ENCODE data around the gene CHRNB1. TPM values are rescaled to one million over a fixed set of nuclear protein-coding genes. Genes with fewer than 3 reads are reported as not detected.
"Not testable (repeated sequence)": the region's sequence is repeated elsewhere in the genome, so short reads cannot be mapped to it uniquely, and the experiment has no call there.

Gene CHRNB1
- polyA plus RNA-seq, 1 donor (not counting 4 experiments of a cell fraction or from before 2014, with no cell fraction given): 22.0 TPM

DNA sequence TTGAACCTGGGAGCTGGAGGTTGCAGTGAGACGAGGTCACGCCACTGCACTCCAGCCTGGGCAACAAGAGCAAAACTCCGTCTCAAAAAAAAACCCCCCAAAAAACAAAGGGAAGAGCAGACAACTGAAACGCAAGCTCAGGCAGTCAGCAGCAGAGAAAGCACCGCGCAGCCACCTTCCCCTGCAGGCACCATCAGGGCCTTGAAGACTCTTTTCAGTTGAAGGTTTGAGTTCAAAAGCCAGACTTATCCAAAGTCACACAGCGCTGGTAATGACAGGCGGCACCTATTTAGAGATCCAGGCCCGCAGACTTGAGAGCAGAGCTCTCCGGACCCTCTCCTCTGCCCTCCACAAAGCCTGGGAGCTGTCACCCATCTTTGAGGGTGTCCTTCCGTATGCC lies 23.4 kb downstream of the CHRNB1 start:
- H3K79me2 ChIP-seq (ENCODE audit: control insufficient read depth, insufficient read depth, low read length): peaks cover 62% of the 10 kb centered on the region
- H3K9ac ChIP-seq (ENCODE audit: control insufficient read depth, extremely low read depth, insufficient read depth, low read length): no peak overlapping the region
- dilution Hi-C loops (cut with MboI; ENCODE audit: extremely low pct_ligation_motif_present, low sequenced_read_pairs): no loop called here
- no peaks in the 10 kb centered on the region for H3K27me3 ChIP-seq (ENCODE audit: control insufficient read depth, extremely low read depth, insufficient read depth, low read length)
- no peak for TF ChIP-seq EZH2 (IDR thresholded peaks at IDR 0.05; ENCODE audit: low read length)
- TF ChIP-seq, protein P1, sequence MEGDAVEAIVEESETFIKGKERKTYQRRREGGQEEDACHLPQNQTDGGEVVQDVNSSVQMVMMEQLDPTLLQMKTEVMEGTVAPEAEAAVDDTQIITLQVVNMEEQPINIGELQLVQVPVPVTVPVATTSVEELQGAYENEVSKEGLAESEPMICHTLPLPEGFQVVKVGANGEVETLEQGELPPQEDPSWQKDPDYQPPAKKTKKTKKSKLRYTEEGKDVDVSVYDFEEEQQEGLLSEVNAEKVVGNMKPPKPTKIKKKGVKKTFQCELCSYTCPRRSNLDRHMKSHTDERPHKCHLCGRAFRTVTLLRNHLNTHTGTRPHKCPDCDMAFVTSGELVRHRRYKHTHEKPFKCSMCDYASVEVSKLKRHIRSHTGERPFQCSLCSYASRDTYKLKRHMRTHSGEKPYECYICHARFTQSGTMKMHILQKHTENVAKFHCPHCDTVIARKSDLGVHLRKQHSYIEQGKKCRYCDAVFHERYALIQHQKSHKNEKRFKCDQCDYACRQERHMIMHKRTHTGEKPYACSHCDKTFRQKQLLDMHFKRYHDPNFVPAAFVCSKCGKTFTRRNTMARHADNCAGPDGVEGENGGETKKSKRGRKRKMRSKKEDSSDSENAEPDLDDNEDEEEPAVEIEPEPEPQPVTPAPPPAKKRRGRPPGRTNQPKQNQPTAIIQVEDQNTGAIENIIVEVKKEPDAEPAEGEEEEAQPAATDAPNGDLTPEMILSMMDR (optimal IDR thresholded peaks at IDR 0.05 in 1 of 3, IDR thresholded peaks at IDR 0.05 in 1 of 3, conservative IDR thresholded peaks at IDR 0.05 in 1 of 3; ENCODE audit: extremely low read depth in 1 of 3, insufficient read depth in 2 of 3, low read length in 3 of 3): no peak
- DNase-seq (ENCODE audit: low read depth, low spot score) (no peak), FAIRE-seq (no peak)
- no peak overlapping the region for H3K4me3 ChIP-seq (ENCODE audit: control insufficient read depth in 2 of 3, extremely low read depth in 1 of 3, insufficient read depth in 2 of 3, low read depth in 1 of 3, low read length in 3 of 3)
- H3K9me3 ChIP-seq (ENCODE audit: control insufficient read depth, low read depth, low read length): no peaks in the 10 kb centered on the region
- peaks cover 3% of the 10 kb centered on the region for H3K9me1 ChIP-seq (ENCODE audit: control insufficient read depth, extremely low read depth, insufficient read depth, low read length)
- H3K36me3 ChIP-seq (ENCODE audit: control insufficient read depth in 2 of 2, extremely low read depth in 1 of 2, insufficient read depth in 2 of 2, low read length in 2 of 2): peaks cover 14 to 21% of the 10 kb centered on the region in 2 experiments
- H4K20me1 ChIP-seq (ENCODE audit: control insufficient read depth, extremely low read depth, insufficient read depth, low read length): no peaks in the 10 kb centered on the region
- H2AFZ ChIP-seq (ENCODE audit: control insufficient read depth, low read length): no peak overlapping the region
- H3K27ac ChIP-seq (ENCODE audit: control insufficient read depth, insufficient read depth, low read length): no peak overlapping the region
- peaks cover 12% of the 10 kb centered on the region for H3K4me1 ChIP-seq (ENCODE audit: control insufficient read depth, extremely low read depth, insufficient read depth, low read length)
- H3K4me2 ChIP-seq (ENCODE audit: control insufficient read depth, extremely low read depth, insufficient read depth, low read depth, low read length): no peak overlapping the region

DNA sequence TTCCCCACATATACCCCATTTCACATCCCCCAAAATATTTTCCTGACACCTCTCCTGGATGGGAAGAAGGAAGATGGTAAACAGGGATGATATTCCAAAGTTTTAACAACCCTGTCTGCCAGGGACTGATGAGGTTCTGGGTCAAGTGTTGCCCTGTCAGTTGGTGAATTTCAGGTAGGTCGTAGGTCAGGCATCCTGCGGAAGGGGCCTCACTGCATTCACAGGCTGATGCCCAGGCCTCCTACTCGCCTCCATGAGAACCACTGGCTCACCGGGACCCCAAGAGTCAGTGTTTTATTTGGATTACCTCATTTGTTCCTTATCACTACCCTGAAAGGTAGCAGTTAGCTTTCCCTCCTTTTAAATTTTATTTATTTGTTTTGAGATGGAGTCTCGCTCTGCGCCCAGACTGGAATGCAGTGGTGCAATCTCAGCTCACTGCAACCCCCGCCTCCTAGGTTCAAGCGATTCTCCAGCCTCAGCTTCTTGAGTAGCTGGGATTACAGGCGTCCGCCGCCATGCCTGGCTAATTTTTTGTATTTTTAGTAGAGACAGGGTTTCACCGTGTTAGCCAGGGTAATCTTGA lies 24.0 kb downstream of the CHRNB1 start:
- no peaks in the 10 kb centered on the region for H4K20me1 ChIP-seq (ENCODE audit: control insufficient read depth, extremely low read depth, insufficient read depth, low read length)
- H3K27me3 ChIP-seq (ENCODE audit: control insufficient read depth, extremely low read depth, insufficient read depth, low read length): no peaks in the 10 kb centered on the region
- FAIRE-seq: no peak
- peaks cover 3% of the 10 kb centered on the region for H3K9me1 ChIP-seq (ENCODE audit: control insufficient read depth, extremely low read depth, insufficient read depth, low read length)
- H3K4me1 ChIP-seq (ENCODE audit: control insufficient read depth, extremely low read depth, insufficient read depth, low read length): peaks cover 7% of the 10 kb centered on the region
- H3K79me2 ChIP-seq (ENCODE audit: control insufficient read depth, insufficient read depth, low read length): peaks cover 68% of the 10 kb centered on the region
- peaks cover 14 to 16% of the 10 kb centered on the region in 2 experiments for H3K36me3 ChIP-seq (ENCODE audit: control insufficient read depth in 2 of 2, extremely low read depth in 1 of 2, insufficient read depth in 2 of 2, low read length in 2 of 2)
- no peak overlapping the region for H3K27ac ChIP-seq (ENCODE audit: control insufficient read depth, insufficient read depth, low read length)
- no peak for DNase-seq (ENCODE audit: low read depth, low spot score)
- no peak overlapping the region for H3K4me3 ChIP-seq (ENCODE audit: control insufficient read depth in 2 of 3, extremely low read depth in 1 of 3, insufficient read depth in 2 of 3, low read depth in 1 of 3, low read length in 3 of 3)
- H3K4me2 ChIP-seq (ENCODE audit: control insufficient read depth, extremely low read depth, insufficient read depth, low read depth, low read length): no peak overlapping the region
- no peak for TF ChIP-seq EZH2 (IDR thresholded peaks at IDR 0.05; ENCODE audit: low read length)
- TF ChIP-seq, protein P1 (optimal IDR thresholded peaks at IDR 0.05 in 1 of 3, IDR thresholded peaks at IDR 0.05 in 1 of 3, conservative IDR thresholded peaks at IDR 0.05 in 1 of 3; ENCODE audit: extremely low read depth in 1 of 3, insufficient read depth in 2 of 3, low read length in 3 of 3): no peak
- no peak overlapping the region for H2AFZ ChIP-seq (ENCODE audit: control insufficient read depth, low read length)
- H3K9ac ChIP-seq (ENCODE audit: control insufficient read depth, extremely low read depth, insufficient read depth, low read length): no peak overlapping the region
- dilution Hi-C loops (cut with MboI; ENCODE audit: extremely low pct_ligation_motif_present, low sequenced_read_pairs): no loop called here
- H3K9me3 ChIP-seq (ENCODE audit: control insufficient read depth, low read depth, low read length): no peaks in the 10 kb centered on the region

DNA sequence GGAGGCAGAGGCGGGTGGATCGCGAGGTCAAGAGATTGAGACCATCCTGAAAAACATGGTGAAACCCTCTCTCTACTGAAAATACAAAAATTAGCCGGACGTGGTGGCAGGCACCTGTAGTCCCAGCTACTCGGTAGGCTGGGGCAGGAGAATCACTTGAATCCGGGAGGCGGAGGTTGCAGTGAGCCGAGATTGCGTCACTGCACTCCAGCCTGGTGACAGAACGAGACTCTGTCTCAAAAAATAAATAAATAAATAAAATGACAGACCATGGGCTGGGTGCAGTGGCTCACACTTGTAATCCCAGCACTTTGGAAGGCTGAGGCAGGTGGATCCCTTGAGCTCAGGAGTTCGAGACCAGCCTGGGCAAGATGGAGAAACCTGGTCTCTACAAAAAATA lies 25.0 kb downstream of the CHRNB1 start:
- H3K27ac ChIP-seq (ENCODE audit: control insufficient read depth, insufficient read depth, low read length); dilution Hi-C loops (cut with MboI; ENCODE audit: extremely low pct_ligation_motif_present, low sequenced_read_pairs); H3K9me3 ChIP-seq (ENCODE audit: control insufficient read depth, low read depth, low read length); H3K4me1 ChIP-seq (ENCODE audit: control insufficient read depth, extremely low read depth, insufficient read depth, low read length); H2AFZ ChIP-seq (ENCODE audit: control insufficient read depth, low read length); DNase-seq (ENCODE audit: low read depth, low spot score); H4K20me1 ChIP-seq (ENCODE audit: control insufficient read depth, extremely low read depth, insufficient read depth, low read length); FAIRE-seq; H3K9ac ChIP-seq (ENCODE audit: control insufficient read depth, extremely low read depth, insufficient read depth, low read length); H3K9me1 ChIP-seq (ENCODE audit: control insufficient read depth, extremely low read depth, insufficient read depth, low read length); H3K4me3 ChIP-seq (ENCODE audit: control insufficient read depth in 2 of 3, extremely low read depth in 1 of 3, insufficient read depth in 2 of 3, low read depth in 1 of 3, low read length in 3 of 3); H3K27me3 ChIP-seq (ENCODE audit: control insufficient read depth, extremely low read depth, insufficient read depth, low read length); H3K4me2 ChIP-seq (ENCODE audit: control insufficient read depth, extremely low read depth, insufficient read depth, low read depth, low read length): not testable (repeated sequence)
- peaks cover 78% of the 10 kb centered on the region for H3K79me2 ChIP-seq (ENCODE audit: control insufficient read depth, insufficient read depth, low read length)
- H3K36me3 ChIP-seq (ENCODE audit: control insufficient read depth in 2 of 2, extremely low read depth in 1 of 2, insufficient read depth in 2 of 2, low read length in 2 of 2): peaks cover 14 to 16% of the 10 kb centered on the region in 2 experiments

DNA sequence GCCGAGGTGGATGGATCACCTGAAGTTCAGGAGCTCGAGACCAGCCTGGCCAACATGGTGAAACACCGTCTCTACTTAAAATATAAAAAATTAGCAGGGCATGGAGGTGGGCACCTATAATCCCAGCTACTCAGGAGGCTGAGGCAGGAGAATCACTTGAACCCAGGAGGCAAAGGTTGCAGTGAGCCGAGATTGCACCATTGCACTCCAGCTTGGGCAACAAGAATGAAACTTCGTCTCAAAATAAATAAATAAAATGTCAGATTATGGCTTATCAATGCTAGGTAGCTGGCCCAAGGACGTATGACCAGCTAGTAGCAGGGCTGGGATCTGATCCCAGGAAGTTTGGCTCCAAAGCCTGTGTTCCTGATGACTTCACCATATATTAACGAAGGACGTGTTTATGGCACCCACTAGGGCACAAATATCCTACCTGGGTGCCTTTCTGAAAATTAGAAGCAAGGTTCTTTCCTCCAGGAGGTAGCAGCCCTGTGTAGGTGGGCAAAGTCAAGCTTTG lies 25.7 kb downstream of the CHRNB1 start:
- DNase-seq (ENCODE audit: low read depth, low spot score); H3K4me1 ChIP-seq (ENCODE audit: control insufficient read depth, extremely low read depth, insufficient read depth, low read length); H3K9me3 ChIP-seq (ENCODE audit: control insufficient read depth, low read depth, low read length); H2AFZ ChIP-seq (ENCODE audit: control insufficient read depth, low read length); H3K4me2 ChIP-seq (ENCODE audit: control insufficient read depth, extremely low read depth, insufficient read depth, low read depth, low read length); H3K27ac ChIP-seq (ENCODE audit: control insufficient read depth, insufficient read depth, low read length); H3K27me3 ChIP-seq (ENCODE audit: control insufficient read depth, extremely low read depth, insufficient read depth, low read length); H3K4me3 ChIP-seq (ENCODE audit: control insufficient read depth in 2 of 3, extremely low read depth in 1 of 3, insufficient read depth in 2 of 3, low read depth in 1 of 3, low read length in 3 of 3); H3K9ac ChIP-seq (ENCODE audit: control insufficient read depth, extremely low read depth, insufficient read depth, low read length); FAIRE-seq; H3K9me1 ChIP-seq (ENCODE audit: control insufficient read depth, extremely low read depth, insufficient read depth, low read length); dilution Hi-C loops (cut with MboI; ENCODE audit: extremely low pct_ligation_motif_present, low sequenced_read_pairs); H4K20me1 ChIP-seq (ENCODE audit: control insufficient read depth, extremely low read depth, insufficient read depth, low read length): not testable (repeated sequence)
- H3K36me3 ChIP-seq (ENCODE audit: control insufficient read depth in 2 of 2, extremely low read depth in 1 of 2, insufficient read depth in 2 of 2, low read length in 2 of 2): peaks cover 14 to 16% of the 10 kb centered on the region in 2 experiments
- H3K79me2 ChIP-seq (ENCODE audit: control insufficient read depth, insufficient read depth, low read length): peaks cover 83% of the 10 kb centered on the region
